GM12878 (cell line): Measurements from ENCODE around the gene SIX5.

Experiments
- CBX3 ChIP-seq: fragments of 200-600 bp; sonication (generic); IDR thresholded peaks from 2 replicates; pipeline ENCODE4 v1.6.1; 2016; ENCODE audit warnings: low read depth, borderline replicate concordance
- CHD2 ChIP-seq: IDR thresholded peaks from 2 replicates; pipeline ENCODE4 v1.6.1; 2011; ENCODE audit warnings: low read depth, low read length, improper control_type of control experiment, borderline replicate concordance
- EP300 ChIP-seq, 2 experiments: fragments of 150-350 bp in 1 of 2; IDR thresholded peaks; 2 replicates each; pipeline ENCODE4 v1.6.1; 2011 to 2012; ENCODE audit warnings: low read depth in 2 of 2, low read length in 2 of 2, borderline replicate concordance in 1 of 2, improper control_type of control experiment in 1 of 2, inconsistent platforms in 1 of 2; ENCODE audit not compliant: control insufficient read depth in 1 of 2
- NFXL1 ChIP-seq: fragments of 450-650 bp; IDR thresholded peaks from 2 replicates; pipeline ENCODE4 v1.6.1; 2017; ENCODE audit warnings: antibody characterized with exemption, mild to moderate bottlenecking, borderline replicate concordance
- POLR2A ChIP-seq: IDR thresholded peaks from 2 replicates; pipeline ENCODE4 v1.6.1; 2011; ENCODE audit warnings: low read depth, mild to moderate bottlenecking, low read length
- POU2F2 ChIP-seq: IDR thresholded peaks from 3 replicates; pipeline ENCODE4 v1.6.1; 2011; ENCODE audit warnings: low read depth, mild to moderate bottlenecking, low read length, borderline replicate concordance
- RBBP5 ChIP-seq: fragments of 200-600 bp; sonication (generic); conservative IDR thresholded peaks from 2 replicates; pipeline ENCODE4 v1.6.1; 2016
- RCOR1 ChIP-seq: conservative IDR thresholded peaks from 2 replicates; pipeline ENCODE4 v1.6.1; 2012; ENCODE audit warnings: low read depth, low read length, improper control_type of control experiment
- RUNX3 ChIP-seq: IDR thresholded peaks from 2 replicates; pipeline ENCODE4 v1.6.1; 2012; ENCODE audit warnings: low read length, inconsistent platforms
- TAF1 ChIP-seq: IDR thresholded peaks from 2 replicates; pipeline ENCODE4 v1.6.1; 2011; ENCODE audit warnings: mild to moderate bottlenecking, low read depth, low read length, borderline replicate concordance
- TF ChIP-seq, protein P1 (sequence below), 3 experiments: IDR thresholded peaks in 2 of 3; conservative IDR thresholded peaks in 1 of 3; 2 replicates each; pipeline ENCODE4 v1.5.1; 2011; ENCODE audit warnings: low read depth in 3 of 3, low read length in 3 of 3, mild to moderate bottlenecking in 3 of 3, control low read depth in 2 of 3, moderate library complexity in 2 of 3, inconsistent platforms in 1 of 3, mixed read lengths in 1 of 3; ENCODE audit not compliant: control insufficient read depth in 2 of 3, insufficient read depth in 1 of 3; ENCODE audit errors: extremely low read depth in 1 of 3
- TF ChIP-seq, protein P2 (sequence below): IDR thresholded peaks from 2 replicates; pipeline ENCODE4 v1.6.1; 2012; ENCODE audit warnings: low read depth, low read length, improper control_type of control experiment

DNA sequence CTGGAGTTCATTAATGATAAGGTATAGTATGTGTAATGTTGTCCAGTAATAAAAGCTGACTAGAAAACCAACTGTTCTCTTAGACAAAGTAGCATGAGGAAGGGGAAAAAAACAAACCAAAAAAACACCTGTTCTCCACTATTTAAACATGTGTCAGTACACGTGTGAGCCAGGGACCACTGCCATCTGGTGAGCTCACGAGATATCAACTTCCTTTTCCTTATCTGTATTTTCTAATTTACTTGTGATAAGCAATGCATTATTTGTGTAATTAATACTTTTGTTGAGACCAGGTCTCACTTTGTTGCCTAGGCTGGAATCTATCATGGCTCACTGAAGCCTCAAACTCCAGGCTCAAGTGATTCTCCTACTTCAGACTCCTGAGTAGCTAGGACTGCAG, 4.3 kb upstream of the SIX5 start:
- TF ChIP-seq, protein P1, sequence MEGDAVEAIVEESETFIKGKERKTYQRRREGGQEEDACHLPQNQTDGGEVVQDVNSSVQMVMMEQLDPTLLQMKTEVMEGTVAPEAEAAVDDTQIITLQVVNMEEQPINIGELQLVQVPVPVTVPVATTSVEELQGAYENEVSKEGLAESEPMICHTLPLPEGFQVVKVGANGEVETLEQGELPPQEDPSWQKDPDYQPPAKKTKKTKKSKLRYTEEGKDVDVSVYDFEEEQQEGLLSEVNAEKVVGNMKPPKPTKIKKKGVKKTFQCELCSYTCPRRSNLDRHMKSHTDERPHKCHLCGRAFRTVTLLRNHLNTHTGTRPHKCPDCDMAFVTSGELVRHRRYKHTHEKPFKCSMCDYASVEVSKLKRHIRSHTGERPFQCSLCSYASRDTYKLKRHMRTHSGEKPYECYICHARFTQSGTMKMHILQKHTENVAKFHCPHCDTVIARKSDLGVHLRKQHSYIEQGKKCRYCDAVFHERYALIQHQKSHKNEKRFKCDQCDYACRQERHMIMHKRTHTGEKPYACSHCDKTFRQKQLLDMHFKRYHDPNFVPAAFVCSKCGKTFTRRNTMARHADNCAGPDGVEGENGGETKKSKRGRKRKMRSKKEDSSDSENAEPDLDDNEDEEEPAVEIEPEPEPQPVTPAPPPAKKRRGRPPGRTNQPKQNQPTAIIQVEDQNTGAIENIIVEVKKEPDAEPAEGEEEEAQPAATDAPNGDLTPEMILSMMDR (IDR thresholded peaks at IDR 0.05 in 2 of 3, conservative IDR thresholded peaks at IDR 0.05 in 1 of 3; ENCODE audit: control insufficient read depth in 2 of 3, extremely low read depth in 1 of 3, insufficient read depth in 1 of 3, low read depth in 3 of 3, low read length in 3 of 3), result no peak
- no peak for TF ChIP-seq EP300 (IDR thresholded peaks at IDR 0.05; ENCODE audit: borderline replicate concordance in 1 of 2, control insufficient read depth in 1 of 2, low read depth in 2 of 2, low read length in 2 of 2)
- TF ChIP-seq, protein P2, sequence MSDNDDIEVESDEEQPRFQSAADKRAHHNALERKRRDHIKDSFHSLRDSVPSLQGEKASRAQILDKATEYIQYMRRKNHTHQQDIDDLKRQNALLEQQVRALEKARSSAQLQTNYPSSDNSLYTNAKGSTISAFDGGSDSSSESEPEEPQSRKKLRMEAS, result no peak
- TF ChIP-seq RUNX3, result no peak
- TF ChIP-seq POLR2A, result no peak
- TF ChIP-seq POU2F2, result no peak
- no peak for TF ChIP-seq NFXL1
- TF ChIP-seq CHD2, result no peak
- no peak for TF ChIP-seq RCOR1
- no peak for TF ChIP-seq CBX3
- no peak for TF ChIP-seq TAF1
- no peak for TF ChIP-seq RBBP5
